Central memory CD4-positive, alpha-beta T cell (primary cell): Measurements from ENCODE around the gene CCDC38.
"Not testable (repeated sequence)": the region's sequence is repeated elsewhere in the genome, so short reads cannot be mapped to it uniquely, and the experiment has no call there.

ENCODE experiments used
- DNase-seq: peaks from one replicate; pipeline ENCODE4 v3.0.0; 2022

Gene CCDC38

DNA sequence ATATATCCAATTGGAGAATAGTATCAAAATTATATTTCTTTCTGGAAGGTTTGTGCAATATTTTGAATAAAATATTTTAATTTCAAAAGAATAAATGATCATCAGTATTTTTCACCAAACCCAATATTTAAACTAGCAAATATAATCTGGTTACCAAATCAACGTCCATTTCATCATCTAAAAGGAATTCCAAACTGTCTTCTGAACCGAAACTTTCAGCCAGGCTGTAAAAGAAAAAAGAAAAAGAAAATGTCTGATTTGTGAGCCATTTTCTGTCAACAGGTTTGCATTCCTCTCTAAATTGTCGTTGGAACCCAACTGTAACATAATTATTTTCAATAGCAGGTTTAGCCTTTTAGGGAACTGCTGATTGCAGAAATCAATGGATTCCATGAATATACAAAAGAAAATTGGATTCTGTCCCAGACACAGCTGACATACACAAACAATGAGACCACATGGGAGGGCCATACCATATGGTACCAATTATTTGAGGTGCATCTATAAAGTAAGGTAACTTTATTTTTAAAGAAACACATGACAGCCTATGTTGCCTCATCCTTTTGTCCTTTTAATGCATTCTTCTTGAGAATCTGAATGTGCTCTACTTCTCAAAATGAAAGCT, 61.0 kb downstream of the CCDC38 start:
- no peak for DNase-seq

GRCh38 chr12:95880895-95881294, 61.5 kb downstream of the CCDC38 start:
- no peak for DNase-seq

DNA sequence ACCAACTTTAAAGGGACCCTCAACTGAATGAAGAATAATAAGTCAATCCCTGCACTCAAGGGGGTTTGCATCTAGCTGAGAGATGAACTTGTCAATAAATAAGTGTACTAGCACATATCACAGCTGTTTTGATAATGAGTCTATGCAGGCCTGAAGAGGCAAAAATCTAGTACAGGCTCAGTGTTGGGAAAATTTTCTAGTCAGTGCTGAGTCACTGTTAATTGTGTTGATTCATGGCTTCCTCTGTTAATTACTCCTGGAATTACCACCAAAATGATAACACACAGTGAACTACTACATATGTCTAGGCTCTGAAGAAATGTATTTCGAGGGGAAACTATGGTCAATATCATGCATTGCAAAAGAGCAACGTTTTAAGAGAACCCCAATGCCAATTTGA, 64.8 kb downstream of the CCDC38 start:
- DNase-seq, result no peak

DNA sequence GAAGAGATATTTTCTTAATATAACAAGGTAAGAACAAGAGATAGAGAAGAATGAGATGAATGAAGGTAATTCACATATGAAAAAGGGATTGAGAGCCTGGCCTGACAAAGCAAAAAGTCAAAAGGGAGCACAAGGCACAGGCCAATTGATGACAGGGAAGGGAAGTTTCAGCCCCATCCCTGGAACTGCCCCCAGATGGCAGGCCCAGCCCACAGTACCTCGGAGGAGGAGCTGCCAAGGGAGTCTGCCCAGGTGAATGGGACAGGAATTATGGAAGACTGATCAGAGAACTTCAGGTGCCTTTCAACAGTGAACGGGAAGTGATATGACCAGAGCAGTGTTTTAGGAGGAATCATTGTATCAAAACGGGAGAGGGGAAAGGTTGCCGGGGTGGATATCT, 68.0 kb downstream of the CCDC38 start:
- no peak for DNase-seq

DNA sequence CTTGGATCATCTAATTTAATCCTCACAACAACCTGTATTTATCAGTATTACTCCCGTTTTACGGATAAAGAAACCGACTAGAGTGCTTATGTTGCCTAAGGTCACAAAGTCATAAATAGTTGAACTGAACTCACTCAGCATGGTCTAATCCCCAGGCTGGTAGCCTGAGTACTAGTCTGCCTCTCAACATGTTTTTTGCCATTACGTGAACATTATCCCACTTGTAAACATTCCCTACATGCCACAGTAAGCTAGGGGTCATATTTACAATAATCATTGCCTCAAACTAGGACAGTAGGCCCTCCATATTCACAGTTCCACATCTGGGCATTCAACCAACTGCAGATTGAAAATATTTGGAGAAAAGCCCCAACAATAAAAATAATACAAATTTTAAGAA, 71.5 kb downstream of the CCDC38 start:
- DNase-seq, result no peak

- DNase-seq, result no peak
These were observed 79.1 kb downstream of the CCDC38 start for GRCh38 chr12:95863337-95863736.

DNA sequence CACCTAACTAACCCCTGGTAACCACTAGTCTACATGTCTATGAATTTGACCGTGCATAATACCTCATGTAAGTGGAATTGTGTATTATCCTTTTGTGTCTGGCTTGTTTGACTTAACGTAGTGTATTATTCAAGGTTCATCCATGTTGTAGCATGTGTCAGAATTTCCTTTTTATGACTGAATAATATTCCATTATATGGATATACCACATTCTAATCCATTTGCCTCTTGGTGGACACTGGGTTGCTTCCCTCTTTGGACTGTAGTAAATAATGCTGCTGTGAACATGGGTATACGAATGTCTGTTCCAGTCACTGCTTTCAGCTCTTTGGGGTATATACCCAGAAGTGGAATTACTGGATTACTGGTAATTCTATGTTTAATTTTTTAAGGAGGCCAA, 80.4 kb downstream of the CCDC38 start:
- DNase-seq, result no peak

- no peak for DNase-seq
These were observed 82.2 kb downstream of the CCDC38 start for GRCh38 chr12:95859947-95860850.

GRCh38 chr12:95859344-95859816, 83.0 kb downstream of the CCDC38 start:
- DNase-seq, result no peak

- peak; percentile 93 for DNase-seq
These were observed 83.7 kb downstream of the CCDC38 start, which contains the start of gene SNRPF for GRCh38 chr12:95858451-95859343. SNRPF (plus strand) TSS chr12:95858952; CDS start chr12:95859074, 122 bp downstream.

GRCh38 chr12:95857799-95858198, 84.6 kb downstream of the CCDC38 start:
- DNase-seq, result no peak

GRCh38 chr12:95857156-95857555, 85.3 kb downstream of the CCDC38 start:
- DNase-seq, result no peak

DNA sequence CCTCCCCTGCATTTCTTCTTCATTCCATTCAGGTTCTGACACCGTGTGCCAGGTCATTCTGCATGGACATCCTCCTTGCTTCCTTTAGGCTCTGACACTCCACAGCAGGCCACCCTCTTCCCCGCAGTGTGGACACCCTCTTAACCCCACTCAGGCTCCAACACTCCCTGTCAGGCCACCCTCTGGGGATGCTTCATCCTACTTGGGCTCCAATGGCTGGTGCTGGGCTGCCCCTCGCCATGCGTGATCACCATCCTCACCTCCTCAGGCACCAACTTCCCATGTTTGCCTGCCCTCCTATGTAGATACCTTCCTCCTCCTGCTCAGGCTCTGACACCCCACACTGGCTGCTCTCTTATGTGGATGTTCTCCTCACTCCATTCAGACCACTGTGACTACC, 90.3 kb downstream of the CCDC38 start:
- no peak for DNase-seq

GRCh38 chr12:95851606-95852005, 90.8 kb downstream of the CCDC38 start:
- DNase-seq, result no peak

DNA sequence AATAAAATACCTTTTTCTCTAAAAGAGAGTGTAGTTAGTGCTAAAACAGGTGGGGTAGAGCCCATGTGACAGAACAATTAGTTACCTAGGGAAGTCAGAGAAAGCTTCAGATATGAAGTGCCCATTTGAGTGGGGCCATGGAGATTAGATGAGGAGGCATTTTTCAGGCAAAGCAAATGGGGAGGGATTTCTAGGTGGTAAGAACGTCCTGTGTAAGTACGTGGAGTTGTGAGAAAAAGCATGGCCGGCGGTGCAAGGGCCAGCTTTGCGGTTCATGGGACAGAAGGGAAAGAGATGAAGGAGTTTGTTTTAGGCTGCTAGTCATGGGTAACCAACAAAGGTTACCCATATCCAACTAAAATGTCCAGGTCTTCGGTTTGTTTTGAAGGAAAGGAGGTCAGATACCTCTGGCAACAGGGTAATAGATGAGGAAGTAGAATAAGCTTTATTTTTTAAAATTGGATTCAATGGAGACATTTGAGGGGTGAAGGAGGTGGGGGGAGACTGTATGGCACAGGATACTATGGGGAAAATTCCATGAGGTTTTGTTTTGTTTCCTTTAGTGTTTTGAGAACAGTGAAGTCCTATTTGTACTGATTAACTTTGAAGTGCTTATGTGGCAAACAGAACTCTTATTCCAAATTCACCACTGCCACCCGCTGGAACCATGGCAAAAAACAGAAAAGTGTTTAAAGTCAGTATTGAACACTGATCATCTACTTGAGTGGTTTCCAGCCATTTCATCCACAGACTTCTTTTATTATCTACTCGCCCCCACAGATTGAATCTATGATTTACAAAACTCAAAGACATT, 93.6 kb downstream of the CCDC38 start:
- DNase-seq, result no peak

GRCh38 chr12:95842426-95842825, 100.0 kb downstream of the CCDC38 start:
- not testable (repeated sequence) for DNase-seq

- DNase-seq, result no peak
These were observed 104.3 kb downstream of the CCDC38 start for GRCh38 chr12:95838125-95838524.

GRCh38 chr12:95837240-95838038, 105.0 kb downstream of the CCDC38 start:
- DNase-seq, result no peak

GRCh38 chr12:95836630-95837239, 105.7 kb downstream of the CCDC38 start:
- no peak for DNase-seq

DNA sequence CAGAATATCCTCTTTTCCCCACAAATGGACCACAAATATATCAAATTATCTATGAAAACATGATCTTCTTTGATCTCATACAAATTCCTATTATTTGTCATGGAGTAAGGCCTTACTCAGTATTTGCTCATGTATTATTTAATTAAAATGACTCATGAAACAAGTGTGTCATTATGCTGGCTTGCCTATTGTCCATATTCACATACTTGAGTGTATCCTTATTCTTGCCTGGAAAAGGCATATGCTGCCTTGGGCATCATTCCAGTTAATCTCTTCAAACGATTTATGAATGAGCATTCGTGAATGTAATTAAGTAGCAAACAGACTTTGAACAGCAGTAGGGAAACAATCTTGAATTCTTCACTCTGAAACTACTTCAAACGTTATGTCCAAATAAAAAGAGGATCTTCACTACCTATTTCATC, 106.2 kb downstream of the CCDC38 start:
- no peak for DNase-seq

DNA sequence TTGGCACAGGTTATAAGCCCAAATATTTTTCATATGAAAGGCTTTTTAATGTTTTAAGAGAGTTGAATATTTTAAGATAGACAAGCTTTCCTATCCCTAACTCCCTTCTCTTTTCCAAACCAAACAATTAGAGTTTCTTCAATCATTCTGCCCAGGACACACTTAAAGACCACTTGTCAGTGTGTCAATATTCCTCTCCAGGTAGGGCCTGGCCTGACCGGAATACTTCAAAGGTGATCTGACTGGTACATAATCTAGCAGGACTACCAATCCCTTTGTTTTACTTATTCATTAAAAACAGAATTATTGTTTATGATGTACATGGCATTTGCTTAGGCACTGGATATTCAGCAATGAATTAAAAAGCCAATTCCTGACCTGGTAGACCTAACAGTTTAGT, 107.8 kb downstream of the CCDC38 start:
- no peak for DNase-seq
